ENCODE data around the gene PAK1. TPM values are rescaled to one million over a fixed set of nuclear protein-coding genes. Genes with fewer than 3 reads are reported as not detected.
A peak's percentile ranks its signal among the peaks of the same experiment; 100 is the strongest.

The PAK1 gene
- polyA plus RNA-seq (2013, experiment 1 of 2): 73.0 TPM
- polyA plus RNA-seq (2013, experiment 2 of 2): 78.9 TPM

GRCh38 chr11:77473801-77474683 lies at the start of gene PAK1:
PAK1 (minus strand) TSS chr11:77474094; CDS start chr11:77392520, 81,574 bp downstream.
- WGBS (ENCODE audit: extremely low coverage, insufficient coverage, low lambda C conversion rate): no CpG with 5 or more reads among the region's 72 CpGs
- Histone ChIP-seq H4K5ac (ENCODE audit: low read length) (peak within 1 kb of the TSS; percentile 1), H3K36me3 (ENCODE audit: control insufficient read depth, insufficient read depth, low read length) (no peaks in the 10 kb centered on the region), H3K4ac (ENCODE audit: low read depth, low read length) (peak within 1 kb of the TSS; percentile 66), H3K4me1 (ENCODE audit: control insufficient read depth, low read depth, low read length) (peaks cover 12% of the 10 kb centered on the region), H2BK15ac (replicated peaks; ENCODE audit: low read depth) (no peak within 1 kb of the TSS), H2BK5ac (ENCODE audit: low read length) (peak within 1 kb of the TSS; percentile 88), H2BK120ac (ENCODE audit: low read depth, low read length) (peak within 1 kb of the TSS; percentile 75), H3K56ac (ENCODE audit: low read length) (peak within 1 kb of the TSS; percentile 97), H3K23ac (ENCODE audit: low read length) (no peak within 1 kb of the TSS), H3K4me3 (ENCODE audit: low read length) (peak within 1 kb of the TSS; percentile 96), H3K18ac (ENCODE audit: low read length) (peak within 1 kb of the TSS; percentile 99), H3K27ac (ENCODE audit: low read depth, low read length) (peak within 1 kb of the TSS; percentile 85), H3K9ac (ENCODE audit: low read length) (peak within 1 kb of the TSS; percentile 96), H3K79me1 (ENCODE audit: low read length) (peaks cover 3% of the 10 kb centered on the region), H3K27me3 (ENCODE audit: insufficient read depth, low read length, poor library complexity) (no peaks in the 10 kb centered on the region), H3K79me2 (ENCODE audit: control insufficient read depth, insufficient read depth, low read length) (peaks cover 12% of the 10 kb centered on the region), H4K8ac (ENCODE audit: low read depth, low read length) (no peak within 1 kb of the TSS), H2AK5ac (ENCODE audit: low read length) (no peak within 1 kb of the TSS), H3K4me2 (ENCODE audit: low read length) (peak within 1 kb of the TSS; percentile 86)
- peak; percentile 97 for DNase-seq

GRCh38 chr11:77522215-77522614 lies 48.3 kb upstream of the PAK1 start:
- H3K27ac ChIP-seq (ENCODE audit: low read depth, low read length): no peak overlapping the region
- H3K79me1 ChIP-seq (ENCODE audit: low read length): no peaks in the 10 kb centered on the region
- no peak overlapping the region for H4K8ac ChIP-seq (ENCODE audit: low read depth, low read length)
- H2BK5ac ChIP-seq (ENCODE audit: low read length): no peak overlapping the region
- H2BK15ac ChIP-seq (replicated peaks; ENCODE audit: low read depth): no peak overlapping the region
- no peak overlapping the region for H3K18ac ChIP-seq (ENCODE audit: low read length)
- no peak overlapping the region for H2AK5ac ChIP-seq (ENCODE audit: low read length)
- H3K36me3 ChIP-seq (ENCODE audit: control insufficient read depth, insufficient read depth, low read length): no peaks in the 10 kb centered on the region
- H2BK120ac ChIP-seq (ENCODE audit: low read depth, low read length): no peak overlapping the region
- no peak overlapping the region for H3K56ac ChIP-seq (ENCODE audit: low read length)
- no peak overlapping the region for H3K4me3 ChIP-seq (ENCODE audit: low read length)
- no peaks in the 10 kb centered on the region for H3K4me1 ChIP-seq (ENCODE audit: control insufficient read depth, low read depth, low read length)
- H3K4ac ChIP-seq (ENCODE audit: low read depth, low read length): no peak overlapping the region
- H4K5ac ChIP-seq (ENCODE audit: low read length): no peak overlapping the region
- no peak overlapping the region for H3K9ac ChIP-seq (ENCODE audit: low read length)
- H3K4me2 ChIP-seq (ENCODE audit: low read length): no peak overlapping the region
- no peak overlapping the region for H3K23ac ChIP-seq (ENCODE audit: low read length)
- H3K27me3 ChIP-seq (ENCODE audit: insufficient read depth, low read length, poor library complexity): no peaks in the 10 kb centered on the region
- H3K79me2 ChIP-seq (ENCODE audit: control insufficient read depth, insufficient read depth, low read length): no peaks in the 10 kb centered on the region
- DNase-seq: peak; percentile 62

DNA sequence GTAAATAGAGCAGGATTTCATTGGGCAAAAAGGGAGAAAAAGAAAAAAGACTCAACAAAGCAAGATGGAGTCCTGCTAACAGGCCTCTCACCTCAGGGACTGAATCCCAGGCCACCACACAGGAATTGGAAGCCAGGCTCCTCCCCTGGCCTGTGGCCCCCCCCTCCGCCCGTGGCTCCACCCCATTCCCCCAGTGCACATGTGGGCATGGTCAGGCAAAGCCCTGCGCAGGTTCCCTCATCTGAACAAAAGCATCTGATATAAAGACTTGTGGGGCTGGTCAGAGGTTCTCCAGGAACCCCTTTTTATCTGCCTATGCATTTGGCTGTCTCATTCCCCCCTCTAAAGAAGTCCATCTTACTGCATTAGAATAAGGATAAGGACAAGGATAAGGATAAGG lies 46.0 kb upstream of the PAK1 start:
- Histone ChIP-seq H3K4me3 (ENCODE audit: low read length) (no peak overlapping the region), H2BK15ac (replicated peaks; ENCODE audit: low read depth) (no peak overlapping the region), H3K18ac (ENCODE audit: low read length) (no peak overlapping the region), H3K4me1 (ENCODE audit: control insufficient read depth, low read depth, low read length) (no peaks in the 10 kb centered on the region), H3K27me3 (ENCODE audit: insufficient read depth, low read length, poor library complexity) (no peaks in the 10 kb centered on the region), H2BK5ac (ENCODE audit: low read length) (no peak overlapping the region), H3K36me3 (ENCODE audit: control insufficient read depth, insufficient read depth, low read length) (no peaks in the 10 kb centered on the region), H2BK120ac (ENCODE audit: low read depth, low read length) (no peak overlapping the region), H4K5ac (ENCODE audit: low read length) (no peak overlapping the region), H3K4ac (ENCODE audit: low read depth, low read length) (no peak overlapping the region), H3K79me2 (ENCODE audit: control insufficient read depth, insufficient read depth, low read length) (no peaks in the 10 kb centered on the region), H3K23ac (ENCODE audit: low read length) (no peak overlapping the region), H3K4me2 (ENCODE audit: low read length) (no peak overlapping the region), H3K56ac (ENCODE audit: low read length) (no peak overlapping the region), H2AK5ac (ENCODE audit: low read length) (no peak overlapping the region), H3K27ac (ENCODE audit: low read depth, low read length) (no peak overlapping the region), H3K9ac (ENCODE audit: low read length) (no peak overlapping the region), H3K79me1 (ENCODE audit: low read length) (no peaks in the 10 kb centered on the region), H4K8ac (ENCODE audit: low read depth, low read length) (no peak overlapping the region)
- WGBS (ENCODE audit: extremely low coverage, insufficient coverage, low lambda C conversion rate): no CpG with 5 or more reads among the region's 3 CpGs
- DNase-seq: no peak

DNA sequence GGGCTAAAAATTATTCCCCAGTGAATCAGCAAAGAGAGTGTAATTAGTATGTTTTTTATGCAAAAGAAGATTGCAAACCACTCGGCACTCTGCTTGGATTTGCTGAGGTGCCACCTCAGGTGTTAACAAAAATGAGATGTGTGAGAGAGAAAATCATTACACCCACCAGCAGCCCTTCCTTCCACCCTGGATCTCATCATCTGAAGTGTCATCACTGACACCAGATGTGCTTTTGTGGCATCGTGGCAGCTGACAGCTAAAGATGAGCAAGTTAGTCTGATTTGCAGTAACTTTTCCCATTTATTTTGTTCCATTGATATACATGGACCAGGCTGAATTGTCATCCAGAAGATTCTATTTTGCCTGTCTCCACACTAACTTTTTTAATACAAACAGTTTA lies 44.6 kb upstream of the PAK1 start:
- Histone ChIP-seq H3K18ac (ENCODE audit: low read length) (no peak overlapping the region), H2AK5ac (ENCODE audit: low read length) (no peak overlapping the region), H4K8ac (ENCODE audit: low read depth, low read length) (no peak overlapping the region), H3K4me3 (ENCODE audit: low read length) (no peak overlapping the region), H3K79me1 (ENCODE audit: low read length) (no peaks in the 10 kb centered on the region), H4K5ac (ENCODE audit: low read length) (no peak overlapping the region), H3K23ac (ENCODE audit: low read length) (no peak overlapping the region), H2BK5ac (ENCODE audit: low read length) (no peak overlapping the region), H3K27me3 (ENCODE audit: insufficient read depth, low read length, poor library complexity) (no peaks in the 10 kb centered on the region), H3K4me1 (ENCODE audit: control insufficient read depth, low read depth, low read length) (no peaks in the 10 kb centered on the region), H3K4me2 (ENCODE audit: low read length) (no peak overlapping the region), H2BK120ac (ENCODE audit: low read depth, low read length) (no peak overlapping the region), H3K56ac (ENCODE audit: low read length) (no peak overlapping the region), H3K9ac (ENCODE audit: low read length) (no peak overlapping the region), H3K4ac (ENCODE audit: low read depth, low read length) (no peak overlapping the region), H2BK15ac (replicated peaks; ENCODE audit: low read depth) (no peak overlapping the region), H3K79me2 (ENCODE audit: control insufficient read depth, insufficient read depth, low read length) (no peaks in the 10 kb centered on the region), H3K27ac (ENCODE audit: low read depth, low read length) (no peak overlapping the region), H3K36me3 (ENCODE audit: control insufficient read depth, insufficient read depth, low read length) (no peaks in the 10 kb centered on the region)
- WGBS (ENCODE audit: extremely low coverage, insufficient coverage, low lambda C conversion rate): no CpG with 5 or more reads among the region's 2 CpGs
- DNase-seq: no peak

GRCh38 chr11:77517753-77518152 lies 43.9 kb upstream of the PAK1 start:
- Histone ChIP-seq H4K8ac (ENCODE audit: low read depth, low read length) (no peak overlapping the region), H4K5ac (ENCODE audit: low read length) (no peak overlapping the region), H3K27me3 (ENCODE audit: insufficient read depth, low read length, poor library complexity) (no peaks in the 10 kb centered on the region), H3K27ac (ENCODE audit: low read depth, low read length) (no peak overlapping the region), H3K4me3 (ENCODE audit: low read length) (no peak overlapping the region), H2BK5ac (ENCODE audit: low read length) (no peak overlapping the region), H3K36me3 (ENCODE audit: control insufficient read depth, insufficient read depth, low read length) (no peaks in the 10 kb centered on the region), H3K56ac (ENCODE audit: low read length) (no peak overlapping the region), H2AK5ac (ENCODE audit: low read length) (no peak overlapping the region), H2BK15ac (replicated peaks; ENCODE audit: low read depth) (no peak overlapping the region), H3K79me1 (ENCODE audit: low read length) (no peaks in the 10 kb centered on the region), H3K23ac (ENCODE audit: low read length) (no peak overlapping the region), H2BK120ac (ENCODE audit: low read depth, low read length) (no peak overlapping the region), H3K4me2 (ENCODE audit: low read length) (no peak overlapping the region), H3K18ac (ENCODE audit: low read length) (no peak overlapping the region), H3K79me2 (ENCODE audit: control insufficient read depth, insufficient read depth, low read length) (no peaks in the 10 kb centered on the region), H3K4ac (ENCODE audit: low read depth, low read length) (no peak overlapping the region), H3K9ac (ENCODE audit: low read length) (no peak overlapping the region), H3K4me1 (ENCODE audit: control insufficient read depth, low read depth, low read length) (no peaks in the 10 kb centered on the region)
- no CpG with 5 or more reads among the region's 3 CpGs for WGBS (ENCODE audit: extremely low coverage, insufficient coverage, low lambda C conversion rate)
- DNase-seq: no peak
